Tibial artery (tissue), 4 donors: Measurements from ENCODE around the gene COLEC12.
"Not testable (repeated sequence)": the region's sequence is repeated elsewhere in the genome, so short reads cannot be mapped to it uniquely, and the experiment has no call there.

Experiments used
- DNase-seq, 2 donors: peaks; one replicate each; pipeline ENCODE4 v3.0.0-alpha.2; 2019
- H3K27ac ChIP-seq, 2 donors: fragments of 200-600 bp; sonication (generic) in 1 of 2; 1 replicate in 1 of 2; 2 replicates in 1 of 2; pipeline ENCODE4 v1.5.1; 2018 to 2019; ENCODE audit warnings: mild to moderate bottlenecking in 1 of 2
- H3K27me3 ChIP-seq, 2 donors: fragments of 200-600 bp; sonication (generic) in 1 of 2; one replicate each; pipeline versions ENCODE4 v1.5.1 to v1.6.0; 2016 to 2019
- H3K36me3 ChIP-seq, 3 donors: fragments of 200-600 bp; sonication (generic) in 2 of 3; one replicate each; pipeline ENCODE4 v1.5.1; 2016 to 2019; ENCODE audit warnings: mild to moderate bottlenecking in 2 of 3
- H3K4me1 ChIP-seq, 4 donors: fragments of 200-600 bp; sonication (generic) in 2 of 4; 1 replicate in 3 of 4; 2 replicates in 1 of 4; pipeline ENCODE4 v1.5.1; 2016 to 2019
- H3K4me3 ChIP-seq, 2 donors: fragments of 200-600 bp; sonication (generic) in 1 of 2; 1 replicate in 1 of 2; 2 replicates in 1 of 2; pipeline ENCODE4 v1.5.1; 2018 to 2019; ENCODE audit warnings: mild to moderate bottlenecking in 2 of 2
- H3K9me3 ChIP-seq, 3 donors: fragments of 200-600 bp; sonication (generic) in 1 of 3; one replicate each; pipeline ENCODE4 v1.5.1; 2016 to 2019
- intact Hi-C: fragments of 100-400 bp; cut with DNase I; formaldehyde crosslinking; loops from one replicate; pipeline ENCODE4 v1.15.0; 2023; ENCODE audit warnings: low total_unique reads
- TF ChIP-seq, protein P1 (sequence below), 2 experiments: fragments of 200-600 bp in 1 of 2; fragments of 450-650 bp in 1 of 2; IDR thresholded peaks; one replicate each; pipeline ENCODE4 v1.5.1; 2017 to 2019; ENCODE audit warnings: antibody characterized with exemption in 2 of 2, mild to moderate bottlenecking in 1 of 2, moderate library complexity in 1 of 2

Gene COLEC12

DNA sequence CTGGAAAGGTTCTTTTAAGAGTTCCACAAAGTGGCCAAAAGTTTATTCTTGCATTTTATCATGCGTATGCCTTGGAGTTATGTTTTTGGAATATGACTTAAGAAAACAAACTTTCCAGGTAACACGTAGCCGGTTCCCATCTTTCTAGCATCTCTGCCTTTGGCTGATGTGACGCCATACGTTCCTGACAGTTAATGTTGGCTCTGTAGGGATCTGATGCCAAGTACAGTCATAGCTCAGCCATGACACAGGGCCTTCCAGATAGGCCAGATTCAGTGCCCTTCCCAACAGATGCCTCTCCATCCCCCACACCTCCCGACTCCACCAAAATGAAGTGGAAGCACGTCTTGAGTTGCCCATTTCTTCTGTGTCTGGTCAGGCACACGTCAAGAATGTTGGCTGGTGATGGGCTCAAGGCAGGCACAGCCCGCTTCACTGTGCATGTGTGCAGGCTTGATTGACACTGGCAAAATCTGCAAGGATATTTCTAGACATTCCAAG, 181.7 kb downstream of the COLEC12 start:
- TF ChIP-seq, protein P1, sequence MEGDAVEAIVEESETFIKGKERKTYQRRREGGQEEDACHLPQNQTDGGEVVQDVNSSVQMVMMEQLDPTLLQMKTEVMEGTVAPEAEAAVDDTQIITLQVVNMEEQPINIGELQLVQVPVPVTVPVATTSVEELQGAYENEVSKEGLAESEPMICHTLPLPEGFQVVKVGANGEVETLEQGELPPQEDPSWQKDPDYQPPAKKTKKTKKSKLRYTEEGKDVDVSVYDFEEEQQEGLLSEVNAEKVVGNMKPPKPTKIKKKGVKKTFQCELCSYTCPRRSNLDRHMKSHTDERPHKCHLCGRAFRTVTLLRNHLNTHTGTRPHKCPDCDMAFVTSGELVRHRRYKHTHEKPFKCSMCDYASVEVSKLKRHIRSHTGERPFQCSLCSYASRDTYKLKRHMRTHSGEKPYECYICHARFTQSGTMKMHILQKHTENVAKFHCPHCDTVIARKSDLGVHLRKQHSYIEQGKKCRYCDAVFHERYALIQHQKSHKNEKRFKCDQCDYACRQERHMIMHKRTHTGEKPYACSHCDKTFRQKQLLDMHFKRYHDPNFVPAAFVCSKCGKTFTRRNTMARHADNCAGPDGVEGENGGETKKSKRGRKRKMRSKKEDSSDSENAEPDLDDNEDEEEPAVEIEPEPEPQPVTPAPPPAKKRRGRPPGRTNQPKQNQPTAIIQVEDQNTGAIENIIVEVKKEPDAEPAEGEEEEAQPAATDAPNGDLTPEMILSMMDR (IDR thresholded peaks at IDR 0.05): no peak
- Histone ChIP-seq H3K4me1 (peaks cover 0 to 24% (median 4%) of the 10 kb centered on the region in 4 donors), H3K9me3 (no peaks in the 10 kb centered on the region), H3K36me3 (no peaks in the 10 kb centered on the region), H3K27me3 (no peaks in the 10 kb centered on the region), H3K4me3 (no peak overlapping the region), H3K27ac (no peak overlapping the region)
- no peak for DNase-seq
- intact Hi-C loops: no loop called here

DNA sequence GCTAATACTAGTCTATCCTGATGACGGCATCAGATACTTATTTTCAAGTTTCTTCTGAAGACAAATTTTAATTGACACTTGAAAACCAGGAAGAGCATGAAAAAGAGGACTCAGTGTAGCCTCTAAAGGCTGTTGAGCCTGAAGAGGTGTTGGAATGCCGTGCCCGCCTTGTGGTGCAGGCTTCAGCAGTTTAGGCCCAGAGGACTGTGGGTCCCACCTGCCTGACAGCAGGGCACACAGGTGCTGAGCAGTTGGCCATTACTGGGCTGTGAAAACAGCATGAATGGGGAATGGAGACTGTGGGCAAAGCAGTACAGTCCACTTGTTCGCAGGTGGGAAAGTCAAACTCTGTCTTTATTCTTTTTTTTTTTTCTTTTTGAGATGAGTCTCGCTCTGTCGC, 182.9 kb downstream of the COLEC12 start:
- Histone ChIP-seq H3K27ac (no peak overlapping the region), H3K4me1 (peaks cover 0 to 19% (median 4%) of the 10 kb centered on the region in 4 donors), H3K27me3 (no peaks in the 10 kb centered on the region), H3K4me3 (no peak overlapping the region), H3K9me3 (no peaks in the 10 kb centered on the region), H3K36me3 (no peaks in the 10 kb centered on the region)
- intact Hi-C loops: no loop called here
- TF ChIP-seq, protein P1 (IDR thresholded peaks at IDR 0.05): no peak
- no peak for DNase-seq

DNA sequence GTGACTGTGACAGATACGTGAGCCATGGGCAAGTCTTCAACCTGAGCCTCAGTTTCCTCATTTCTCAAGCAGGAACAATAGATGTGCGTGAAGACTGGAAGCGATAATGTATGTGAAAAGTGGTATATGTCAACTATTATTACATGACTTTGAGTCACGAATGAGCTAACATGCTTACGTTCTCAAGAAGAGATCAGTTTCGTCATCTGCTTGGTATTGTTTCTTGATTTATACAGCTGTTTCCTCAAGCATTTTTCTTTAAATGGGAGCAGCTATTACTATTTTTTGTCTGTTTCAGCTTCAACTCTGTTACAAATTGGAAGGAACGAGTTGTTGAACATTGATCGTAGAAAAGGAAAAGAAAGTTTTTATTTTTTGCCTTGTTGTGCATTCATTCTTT, 184.1 kb downstream of the COLEC12 start:
- DNase-seq: no peak
- TF ChIP-seq, protein P1 (IDR thresholded peaks at IDR 0.05): no peak
- Histone ChIP-seq H3K36me3 (no peaks in the 10 kb centered on the region), H3K9me3 (no peaks in the 10 kb centered on the region), H3K4me1 (peaks cover 0 to 19% (median 4%) of the 10 kb centered on the region in 4 donors), H3K27me3 (no peaks in the 10 kb centered on the region), H3K4me3 (no peak overlapping the region), H3K27ac (no peak overlapping the region)
- intact Hi-C loops: no loop called here

DNA sequence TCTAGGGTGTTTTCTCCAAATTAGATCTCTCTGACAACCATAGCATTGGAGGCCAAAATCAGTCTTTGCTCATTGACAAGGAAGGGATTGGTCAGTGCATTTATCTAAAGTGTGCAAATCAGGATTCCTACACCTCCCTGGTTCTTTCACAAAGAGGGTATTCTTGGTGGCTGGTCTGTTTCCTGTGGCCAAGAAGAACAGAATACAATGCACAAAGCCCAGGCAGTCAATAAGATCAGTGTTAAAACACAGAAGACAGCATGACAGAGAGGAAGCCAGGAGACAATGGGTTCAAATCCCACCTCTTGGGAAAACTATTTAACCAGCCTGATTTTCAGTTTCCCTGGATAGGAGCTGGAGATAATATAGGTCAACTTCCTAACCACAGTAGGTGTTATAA, 186.6 kb downstream of the COLEC12 start:
- DNase-seq: no peak
- intact Hi-C loops: no loop called here
- Histone ChIP-seq H3K4me1 (peaks cover 0 to 6% (median 2%) of the 10 kb centered on the region in 4 donors), H3K4me3 (no peak overlapping the region), H3K36me3 (no peaks in the 10 kb centered on the region), H3K27ac (no peak overlapping the region), H3K27me3 (no peaks in the 10 kb centered on the region), H3K9me3 (no peaks in the 10 kb centered on the region)
- TF ChIP-seq, protein P1 (IDR thresholded peaks at IDR 0.05): no peak

DNA sequence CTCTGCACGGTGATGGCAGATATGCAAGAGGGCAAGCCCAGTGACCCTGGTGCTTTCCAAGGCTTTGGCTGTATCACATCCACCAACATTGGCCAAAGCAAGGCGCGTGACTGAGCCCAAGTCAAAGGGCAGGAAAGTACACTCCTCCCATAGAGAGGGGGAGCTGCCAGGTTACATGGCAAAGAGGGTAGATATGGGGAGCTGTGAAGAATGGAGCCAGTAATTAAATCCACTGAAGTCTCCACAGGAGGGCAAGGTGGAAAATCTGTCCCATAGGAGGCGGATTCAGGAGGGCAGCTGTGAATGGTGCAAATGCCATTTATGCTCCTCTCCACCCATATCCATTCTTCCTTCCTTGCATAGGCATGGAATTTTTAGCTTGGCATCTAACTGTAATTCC, 188.1 kb downstream of the COLEC12 start:
- intact Hi-C loops: no loop called here
- TF ChIP-seq, protein P1 (IDR thresholded peaks at IDR 0.05): no peak
- H3K9me3 ChIP-seq: no peaks in the 10 kb centered on the region
- no peak for DNase-seq
- no peak overlapping the region for H3K27ac ChIP-seq
- H3K27me3 ChIP-seq: no peaks in the 10 kb centered on the region
- H3K36me3 ChIP-seq: no peaks in the 10 kb centered on the region
- no peak overlapping the region for H3K4me3 ChIP-seq
- no peaks in the 10 kb centered on the region for H3K4me1 ChIP-seq

DNA sequence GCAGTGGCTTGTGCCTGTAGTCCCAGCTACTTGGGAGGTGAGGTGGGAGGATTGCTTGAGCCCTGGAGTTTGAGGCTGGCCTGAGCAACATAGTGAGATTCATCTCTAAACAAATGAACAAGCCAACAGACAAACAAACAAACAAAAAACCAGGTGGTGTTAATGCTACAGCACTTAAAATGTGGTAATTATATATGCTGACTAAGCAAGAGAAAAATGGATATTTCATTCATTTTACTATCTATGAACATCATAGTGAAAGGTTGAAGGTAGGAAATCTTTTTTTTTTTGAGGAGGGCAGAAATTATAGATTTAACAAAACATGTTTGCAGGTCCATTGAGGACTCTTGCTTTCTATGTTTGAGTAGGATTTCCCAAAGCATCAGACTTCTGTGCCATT, 190.5 kb downstream of the COLEC12 start:
- Histone ChIP-seq H3K4me3 (no peak overlapping the region), H3K9me3 (no peaks in the 10 kb centered on the region), H3K27me3 (no peaks in the 10 kb centered on the region), H3K4me1 (no peaks in the 10 kb centered on the region), H3K27ac (no peak overlapping the region), H3K36me3 (no peaks in the 10 kb centered on the region)
- intact Hi-C loops: no loop called here
- TF ChIP-seq, protein P1 (IDR thresholded peaks at IDR 0.05): no peak
- DNase-seq: no peak

DNA sequence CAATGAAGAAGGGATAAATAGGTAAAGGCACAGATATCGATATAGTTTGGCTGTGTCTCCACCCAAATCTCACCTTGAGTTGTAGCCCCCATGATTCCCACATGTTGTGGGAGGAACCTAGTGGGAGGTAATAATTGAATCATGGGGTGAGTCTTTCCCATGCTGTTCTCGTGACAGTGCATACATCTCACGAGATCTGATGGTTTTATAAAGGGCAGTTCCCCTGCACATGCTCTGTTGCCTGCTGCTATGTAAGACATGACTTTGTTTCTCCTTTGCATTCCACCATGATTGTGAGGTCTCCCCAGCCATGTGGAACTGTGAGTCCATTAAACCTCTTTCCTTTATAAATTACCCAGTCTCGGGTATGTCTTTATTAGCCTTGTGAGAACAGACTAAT, 192.4 kb downstream of the COLEC12 start:
- H3K36me3 ChIP-seq, H3K9me3 ChIP-seq, H3K27me3 ChIP-seq, H3K27ac ChIP-seq, DNase-seq, H3K4me1 ChIP-seq, intact Hi-C loops, H3K4me3 ChIP-seq: not testable (repeated sequence)
